Vagina (tissue), 2 donors: Measurements from ENCODE around the gene SEPTIN2.
A peak's percentile ranks its signal among the peaks of the same experiment; 100 is the strongest.

Experiments used
- CTCF ChIP-seq, 3 experiments: fragments of 450-650 bp in 2 of 3; fragments of 200-600 bp in 1 of 3; sonication (generic) in 1 of 3; IDR thresholded peaks; one replicate each; pipeline ENCODE4 v1.5.1; 2017 to 2019; ENCODE audit warnings: antibody characterized with exemption in 3 of 3, mild to moderate bottlenecking in 2 of 3, moderate library complexity in 2 of 3
- POLR2AphosphoS5 ChIP-seq, 2 donors: sonication (generic); formaldehyde crosslinking; IDR thresholded peaks; one replicate each; pipeline ENCODE4 v1.9.0; 2017; ENCODE audit warnings: antibody characterized with exemption in 2 of 2, mild to moderate bottlenecking in 2 of 2, low read depth in 1 of 2; ENCODE audit not compliant: insufficient read depth in 1 of 2

- TF ChIP-seq CTCF (IDR thresholded peaks at IDR 0.05) (no peak), POLR2AphosphoS5 (IDR thresholded peaks at IDR 0.05; ENCODE audit: insufficient read depth in 1 of 2, low read depth in 1 of 2) (peak; percentile 60 to 67)
Observed at GRCh38 chr2:241271706-241272302, 43.9 kb upstream of the SEPTIN2 start.
